Measurements from ENCODE around the gene DDX54.
A peak's percentile ranks its signal among the peaks of the same experiment; 100 is the strongest.

The DDX54 gene

GRCh38 chr12:113191227-113191626 is 5.9 kb upstream of the DDX54 start:
- DNase-seq (ENCODE audit: insufficient read length, low spot score) = no peak
- no peak for FAIRE-seq

GRCh38 chr12:113190761-113191160 is 5.5 kb upstream of the DDX54 start:
- DNase-seq (ENCODE audit: insufficient read length, low spot score) (peak; percentile 42), FAIRE-seq (no peak)

- FAIRE-seq (no peak), DNase-seq (ENCODE audit: insufficient read length, low spot score) (no peak)
Measured at GRCh38 chr12:113189361-113189760, 4.1 kb upstream of the DDX54 start.

GRCh38 chr12:113186666-113187325 is 1.5 kb upstream of the DDX54 start:
- no peak for FAIRE-seq
- no peak for DNase-seq (ENCODE audit: insufficient read length, low spot score)

GRCh38 chr12:113186033-113186365 is 721 bp upstream of the DDX54 start:
- peak; percentile 12 for DNase-seq (ENCODE audit: insufficient read length, low spot score)

GRCh38 chr12:113184900-113185179 is 438 bp downstream of the DDX54 start:
- FAIRE-seq (no peak), DNase-seq (ENCODE audit: insufficient read length, low spot score) (peak; percentile 90)

More at GRCh38 chr12:113186033-113186365, 721 bp upstream of the DDX54 start:
- FAIRE-seq = no peak

- FAIRE-seq (peak; percentile 44), DNase-seq (ENCODE audit: insufficient read length, low spot score) (no peak)
Measured at GRCh38 chr12:113184098-113184899, 979 bp downstream of the DDX54 start.

GRCh38 chr12:113183030-113183589 is 2.2 kb downstream of the DDX54 start:
- DNase-seq (ENCODE audit: insufficient read length, low spot score) (no peak), FAIRE-seq (no peak)

GRCh38 chr12:113181975-113182374 is 3.3 kb downstream of the DDX54 start:
- DNase-seq (ENCODE audit: insufficient read length, low spot score) (no peak), FAIRE-seq (no peak)

GRCh38 chr12:113180333-113180732 is 4.9 kb downstream of the DDX54 start:
- no peak for FAIRE-seq
- DNase-seq (ENCODE audit: insufficient read length, low spot score) = no peak

- no peak for FAIRE-seq
- DNase-seq (ENCODE audit: insufficient read length, low spot score) = no peak
Measured at GRCh38 chr12:113179023-113179422, 6.3 kb downstream of the DDX54 start.

- DNase-seq (ENCODE audit: insufficient read length, low spot score) (peak; percentile 79), FAIRE-seq (peak; percentile 23)
Measured at GRCh38 chr12:113174461-113175384, 10.6 kb downstream of the DDX54 start.

- FAIRE-seq (no peak), DNase-seq (ENCODE audit: insufficient read length, low spot score) (no peak)
Measured at GRCh38 chr12:113173081-113173698, 12.1 kb downstream of the DDX54 start.

- no peak for FAIRE-seq
Measured at GRCh38 chr12:113172185-113172584, 13.1 kb downstream of the DDX54 start.

GRCh38 chr12:113171543-113171942 is 13.7 kb downstream of the DDX54 start:
- no peak for DNase-seq (ENCODE audit: insufficient read length, low spot score)

More at GRCh38 chr12:113172185-113172584, 13.1 kb downstream of the DDX54 start:
- DNase-seq (ENCODE audit: insufficient read length, low spot score) = no peak

GRCh38 chr12:113170926-113171325 is 14.4 kb downstream of the DDX54 start:
- DNase-seq (ENCODE audit: insufficient read length, low spot score) (no peak), FAIRE-seq (no peak)

More at GRCh38 chr12:113171543-113171942, 13.7 kb downstream of the DDX54 start:
- FAIRE-seq = no peak

GRCh38 chr12:113170457-113170856 is 14.8 kb downstream of the DDX54 start:
- DNase-seq (ENCODE audit: insufficient read length, low spot score) = no peak
- no peak for FAIRE-seq

- no peak for DNase-seq (ENCODE audit: insufficient read length, low spot score)
- no peak for FAIRE-seq
Measured at GRCh38 chr12:113169697-113170096, 15.6 kb downstream of the DDX54 start.

- DNase-seq (ENCODE audit: insufficient read length, low spot score) (no peak), FAIRE-seq (no peak)
Measured at GRCh38 chr12:113167868-113168267, 17.4 kb downstream of the DDX54 start.
